Panc1 (cell line): ENCODE data around the gene HSD17B11. TPM values are rescaled to one million over a fixed set of nuclear protein-coding genes. Genes with fewer than 3 reads are reported as not detected.

Experiments
- ATAC-seq: fragments of 200-7000 bp; cut with Tn5 transposase; 2 replicates; pipeline ENCODE4 v1.9.1; 2020; ENCODE audit warnings: mild to moderate bottlenecking, moderate library complexity
- BruUV-seq: library from RNA; stranded (reverse); fragments of 400-500 nt; replicated peaks from 2 replicates; lab custom pipeline; 2021; lab: Mats Ljungman, UMichigan
- CTCF ChIA-PET: fragments of 300-600 bp; sonication (Branson Sonifier 250); formaldehyde crosslinking; loops from one replicate; lab custom pipeline; 2022; ENCODE audit warnings: antibody characterized with exemption; lab: Charles Lee
- POLR2A ChIA-PET: fragments of 300-600 bp; sonication (Branson Sonifier 250); formaldehyde crosslinking; loops from one replicate; lab custom pipeline; 2022; ENCODE audit warnings: antibody characterized with exemption; lab: Charles Lee
- DNase-seq: peaks from one replicate; pipeline ENCODE4 v3.0.0-alpha.2; 2010; ENCODE audit warnings: low read depth, low spot score
- H3K27ac ChIP-seq: 2 replicates; pipeline ENCODE4 v1.5.1; 2011; ENCODE audit warnings: mild to moderate bottlenecking, low read length, inconsistent platforms
- H3K27me3 ChIP-seq: fragments of 200-500 bp; sonication (Bioruptor generic); 2 replicates; pipeline ENCODE4 v1.6.0; 2014; ENCODE audit warnings: low read length, inconsistent platforms; ENCODE audit not compliant: control insufficient read depth, insufficient read depth
- H3K36me3 ChIP-seq: fragments of 200-500 bp; sonication (Bioruptor generic); 2 replicates; pipeline ENCODE4 v1.5.1; 2014; ENCODE audit warnings: inconsistent platforms, mild to moderate bottlenecking, low read length, moderate library complexity; ENCODE audit not compliant: control insufficient read depth, insufficient read depth
- H3K4me1 ChIP-seq: 2 replicates; pipeline ENCODE4 v1.5.1; 2011; ENCODE audit warnings: inconsistent platforms, mild to moderate bottlenecking, low read length, moderate library complexity; ENCODE audit not compliant: control insufficient read depth, insufficient read depth
- H3K4me3 ChIP-seq, 2 experiments: 2 replicates each; pipeline ENCODE4 v1.5.1; 2011 to 2012; ENCODE audit warnings: low read depth in 2 of 2, low read length in 2 of 2, mild to moderate bottlenecking in 2 of 2, inconsistent platforms in 1 of 2, moderate library complexity in 1 of 2
- H3K9me3 ChIP-seq: fragments of 200-500 bp; sonication (Bioruptor generic); 2 replicates; pipeline ENCODE4 v1.5.1; 2014; ENCODE audit warnings: low read depth, mild to moderate bottlenecking, inconsistent platforms, low read length, moderate library complexity; ENCODE audit not compliant: control insufficient read depth, insufficient read depth
- CTCF ChIP-seq: fragments of 450-650 bp; IDR thresholded peaks from 2 replicates; pipeline ENCODE4 v1.5.1; 2017; ENCODE audit warnings: mild to moderate bottlenecking
- POLR2AphosphoS5 ChIP-seq: IDR thresholded peaks from 2 replicates; pipeline ENCODE4 v1.6.1; 2012; ENCODE audit warnings: mild to moderate bottlenecking, low read depth, low read length, moderate library complexity
- REST ChIP-seq, 2 experiments: IDR thresholded peaks; 2 replicates each; pipeline ENCODE4 v1.6.1; 2011 to 2012; ENCODE audit warnings: low read depth in 2 of 2, control low read depth in 1 of 2, low read length in 1 of 2, mild to moderate bottlenecking in 1 of 2, moderate library complexity in 1 of 2; ENCODE audit not compliant: insufficient read depth in 1 of 2
- SIN3A ChIP-seq: IDR thresholded peaks from 2 replicates; pipeline ENCODE4 v1.6.1; 2012; ENCODE audit warnings: low read depth, mild to moderate bottlenecking, low read length, moderate library complexity, borderline replicate concordance; ENCODE audit not compliant: insufficient read depth
- TCF7L2 ChIP-seq: IDR thresholded peaks from 2 replicates; pipeline ENCODE4 v1.6.1; 2011; ENCODE audit warnings: mild to moderate bottlenecking, low read depth, low read length, inconsistent platforms
- in situ Hi-C: cut with HindIII; loops from 2 replicates; pipeline ENCODE4 v1.10.0; 2016; ENCODE audit warnings: low sequenced_read_pairs, low pct_unique_long_range_greater_than_20kb
- intact Hi-C: fragments of 100-400 bp; cut with micrococcal nuclease; formaldehyde crosslinking; loops from one replicate; pipeline ENCODE4 v1.10.0; 2022; ENCODE audit not compliant: unreplicated experiment
- total RNA-seq: library from RNA; stranded (reverse); gene quantifications from one replicate; pipeline ENCODE4 v1.2.1, GENCODE V29; 2021; ENCODE audit not compliant: unreplicated experiment

HSD17B11 gene
- total RNA-seq, 1 experiment from 2014 or later = 34.9 TPM

DNA sequence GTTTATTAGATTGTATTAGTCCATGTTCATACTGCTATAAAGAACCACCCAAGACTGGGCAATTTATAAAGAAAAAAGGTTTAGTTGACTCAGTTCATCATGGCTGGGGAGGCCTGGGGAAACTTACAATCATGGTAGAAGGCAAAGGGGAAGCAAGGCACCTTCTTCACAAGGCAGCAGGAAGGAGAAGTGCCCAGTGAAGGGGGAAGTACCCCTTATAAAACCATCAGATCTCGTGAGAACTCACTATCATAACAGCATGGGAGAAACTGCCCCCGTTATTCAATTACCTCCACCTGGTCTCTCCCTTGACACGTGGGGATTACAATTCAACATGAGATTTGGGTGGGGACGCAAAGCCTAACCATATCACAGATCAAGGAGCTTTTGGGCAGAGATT is 60.2 kb downstream of the HSD17B11 start:
- no peaks in the 10 kb centered on the region for H3K4me1 ChIP-seq
- no TSS peak for BruUV-seq
- H3K36me3 ChIP-seq = no peaks in the 10 kb centered on the region
- CTCF ChIA-PET = no interaction called here
- TF ChIP-seq TCF7L2 (no peak), POLR2AphosphoS5 (no peak), SIN3A (no peak), CTCF (no peak), REST (IDR thresholded peaks at IDR 0.05; ENCODE audit: insufficient read depth in 1 of 2, low read depth in 2 of 2, low read length in 1 of 2) (no peak)
- no peak for DNase-seq
- intact Hi-C loops (no loop called here), in situ Hi-C loops (no loop called here)
- no peak overlapping the region for H3K27ac ChIP-seq
- POLR2A ChIA-PET = no interaction called here
- H3K4me3 ChIP-seq = no peak overlapping the region
- H3K27me3 ChIP-seq = no peaks in the 10 kb centered on the region
- no peaks in the 10 kb centered on the region; the same call in 1 of the 2 replicates for H3K9me3 ChIP-seq
- ATAC-seq = no peak

DNA sequence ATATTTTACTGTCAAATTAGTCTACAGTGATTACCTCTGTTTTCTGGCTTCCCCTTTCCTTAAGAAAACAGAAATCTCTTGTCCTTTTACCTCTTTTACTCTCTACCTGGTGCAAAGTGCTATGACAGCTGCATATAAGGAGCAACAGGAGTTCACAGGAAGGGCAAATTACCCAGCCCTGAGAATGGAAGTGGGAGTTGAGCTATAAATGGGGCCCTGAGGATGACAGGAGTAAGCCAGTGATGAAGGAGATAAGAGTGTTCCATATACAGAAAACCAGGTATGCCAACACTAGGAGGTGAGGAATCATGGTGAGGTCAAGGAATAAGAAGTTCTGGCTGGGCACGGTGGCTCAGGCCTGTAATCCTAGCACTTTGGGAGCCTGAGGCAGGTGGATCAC is 63.9 kb downstream of the HSD17B11 start:
- no peak overlapping the region for H3K27ac ChIP-seq
- TF ChIP-seq POLR2AphosphoS5 (no peak), CTCF (no peak), SIN3A (no peak), REST (IDR thresholded peaks at IDR 0.05; ENCODE audit: insufficient read depth in 1 of 2, low read depth in 2 of 2, low read length in 1 of 2) (no peak), TCF7L2 (no peak)
- in situ Hi-C loops (no loop called here), intact Hi-C loops (no loop called here)
- H3K27me3 ChIP-seq = no peaks in the 10 kb centered on the region
- BruUV-seq = no TSS peak
- H3K4me3 ChIP-seq = no peak overlapping the region
- no peaks in the 10 kb centered on the region for H3K36me3 ChIP-seq
- CTCF ChIA-PET = no interaction called here
- H3K9me3 ChIP-seq = no peaks in the 10 kb centered on the region
- no peaks in the 10 kb centered on the region for H3K4me1 ChIP-seq
- POLR2A ChIA-PET = no interaction called here
- ATAC-seq (no peak), DNase-seq (no peak)
